Ishikawa (cell line): ENCODE measurements around the gene CLNK.

Experiments
- CEBPB ChIP-seq: IDR thresholded peaks from 2 replicates; pipeline ENCODE4 v1.6.1; 2012
- CREB1 ChIP-seq: IDR thresholded peaks from 2 replicates; pipeline ENCODE4 v1.6.1; 2012; ENCODE audit warnings: low read depth
- EGR1 ChIP-seq: IDR thresholded peaks from 2 replicates; pipeline ENCODE4 v1.6.1; 2012
- EP300 ChIP-seq: IDR thresholded peaks from 2 replicates; pipeline ENCODE4 v1.6.1; 2012; ENCODE audit warnings: borderline replicate concordance
- FOXM1 ChIP-seq: IDR thresholded peaks from 2 replicates; pipeline ENCODE4 v1.6.1; 2012; ENCODE audit warnings: low read depth, borderline replicate concordance
- MAX ChIP-seq: IDR thresholded peaks from 2 replicates; pipeline ENCODE4 v1.6.1; 2012
- NFIC ChIP-seq: IDR thresholded peaks from 2 replicates; pipeline ENCODE4 v1.6.1; 2012
- RAD21 ChIP-seq: IDR thresholded peaks from 2 replicates; pipeline ENCODE4 v1.6.1; 2012; ENCODE audit warnings: low read depth
- REST ChIP-seq: IDR thresholded peaks from 2 replicates; pipeline ENCODE4 v1.6.1; 2012; ENCODE audit warnings: low read depth, mild to moderate bottlenecking
- TAF1 ChIP-seq: IDR thresholded peaks from 2 replicates; pipeline ENCODE4 v1.6.1; 2012; ENCODE audit warnings: low read depth, mild to moderate bottlenecking
- TCF12 ChIP-seq: IDR thresholded peaks from 2 replicates; pipeline ENCODE4 v1.6.1; 2012; ENCODE audit warnings: low read depth
- TEAD4 ChIP-seq: IDR thresholded peaks from 2 replicates; pipeline ENCODE4 v1.6.1; 2012
- USF1 ChIP-seq: IDR thresholded peaks from 2 replicates; pipeline ENCODE4 v1.6.1; 2012
- YY1 ChIP-seq: IDR thresholded peaks from 2 replicates; pipeline ENCODE4 v1.6.1; 2012; ENCODE audit warnings: low read depth
- ZBTB7A ChIP-seq: IDR thresholded peaks from 2 replicates; pipeline ENCODE4 v1.6.1; 2012; ENCODE audit warnings: low read depth

The CLNK gene

GRCh38 chr4:10576236-10576635, 108.3 kb downstream of the CLNK start:
- TF ChIP-seq FOXM1, result no peak
- no peak for TF ChIP-seq REST
- TF ChIP-seq NFIC, result no peak
- no peak for TF ChIP-seq ZBTB7A
- TF ChIP-seq EGR1, result no peak
- no peak for TF ChIP-seq TCF12
- TF ChIP-seq CEBPB, result no peak
- no peak for TF ChIP-seq EP300
- no peak for TF ChIP-seq CREB1
- no peak for TF ChIP-seq USF1
- TF ChIP-seq TAF1, result no peak
- TF ChIP-seq TEAD4, result no peak
- no peak for TF ChIP-seq MAX
- no peak for TF ChIP-seq RAD21
- TF ChIP-seq YY1, result no peak

GRCh38 chr4:10575414-10575813, 109.2 kb downstream of the CLNK start:
- TF ChIP-seq TEAD4 (no peak), TAF1 (no peak), TCF12 (no peak), EP300 (no peak), YY1 (no peak), ZBTB7A (no peak), NFIC (no peak), CREB1 (no peak), USF1 (no peak), MAX (no peak)

GRCh38 chr4:10571909-10572308, 112.7 kb downstream of the CLNK start:
- no peak for TF ChIP-seq USF1
- no peak for TF ChIP-seq CREB1
- no peak for TF ChIP-seq EGR1
- no peak for TF ChIP-seq REST
- no peak for TF ChIP-seq TAF1
- no peak for TF ChIP-seq ZBTB7A
- no peak for TF ChIP-seq CEBPB
- no peak for TF ChIP-seq EP300
- TF ChIP-seq FOXM1, result no peak
- no peak for TF ChIP-seq YY1
- no peak for TF ChIP-seq RAD21
- TF ChIP-seq MAX, result no peak
- TF ChIP-seq TCF12, result no peak
- no peak for TF ChIP-seq TEAD4
- TF ChIP-seq NFIC, result no peak

- no peak for TF ChIP-seq FOXM1
- TF ChIP-seq NFIC, result no peak
- no peak for TF ChIP-seq TCF12
- no peak for TF ChIP-seq YY1
- no peak for TF ChIP-seq MAX
- TF ChIP-seq REST, result no peak
- no peak for TF ChIP-seq CREB1
- TF ChIP-seq TAF1, result no peak
- no peak for TF ChIP-seq RAD21
- no peak for TF ChIP-seq ZBTB7A
- no peak for TF ChIP-seq TEAD4
- TF ChIP-seq EP300, result no peak
- TF ChIP-seq USF1, result no peak
- no peak for TF ChIP-seq CEBPB
Observed at GRCh38 chr4:10569491-10569890, 115.1 kb downstream of the CLNK start.
